ENCODE measurements around the gene PAX6.

Gene PAX6

GRCh38 chr11:31813391-31814175 lies 2.5 kb upstream of the PAX6 start:
- Histone ChIP-seq H3K27ac (no peak overlapping the region), H3K36me3 (replicated peaks) (no peaks in the 10 kb centered on the region), H3K27me3 (replicated peaks) (peaks cover 94% of the 10 kb centered on the region), H3K4me3 (ENCODE audit: low read depth, low read length) (no peak overlapping the region)
- DNase-seq, result no peak
- no peak for TF ChIP-seq CTCF (IDR thresholded peaks at IDR 0.05; ENCODE audit: low read depth, low read length, missing control alignments)
- in situ Hi-C loops (cut with HindIII; ENCODE audit: low pct_ligation_motif_present, low sequenced_read_pairs), result no loop called here

GRCh38 chr11:31812383-31813381 lies 1.6 kb upstream of the PAX6 start:
- no peak overlapping the region for H3K27ac ChIP-seq
- no peaks in the 10 kb centered on the region for H3K36me3 ChIP-seq (replicated peaks)
- H3K4me3 ChIP-seq (ENCODE audit: low read depth, low read length), result peak overlapping the region; percentile 12
- in situ Hi-C loops (cut with HindIII; ENCODE audit: low pct_ligation_motif_present, low sequenced_read_pairs), result no loop called here
- H3K27me3 ChIP-seq (replicated peaks), result peaks cover 94% of the 10 kb centered on the region
- no peak for TF ChIP-seq CTCF (IDR thresholded peaks at IDR 0.05; ENCODE audit: low read depth, low read length, missing control alignments)
- no peak for DNase-seq

DNA sequence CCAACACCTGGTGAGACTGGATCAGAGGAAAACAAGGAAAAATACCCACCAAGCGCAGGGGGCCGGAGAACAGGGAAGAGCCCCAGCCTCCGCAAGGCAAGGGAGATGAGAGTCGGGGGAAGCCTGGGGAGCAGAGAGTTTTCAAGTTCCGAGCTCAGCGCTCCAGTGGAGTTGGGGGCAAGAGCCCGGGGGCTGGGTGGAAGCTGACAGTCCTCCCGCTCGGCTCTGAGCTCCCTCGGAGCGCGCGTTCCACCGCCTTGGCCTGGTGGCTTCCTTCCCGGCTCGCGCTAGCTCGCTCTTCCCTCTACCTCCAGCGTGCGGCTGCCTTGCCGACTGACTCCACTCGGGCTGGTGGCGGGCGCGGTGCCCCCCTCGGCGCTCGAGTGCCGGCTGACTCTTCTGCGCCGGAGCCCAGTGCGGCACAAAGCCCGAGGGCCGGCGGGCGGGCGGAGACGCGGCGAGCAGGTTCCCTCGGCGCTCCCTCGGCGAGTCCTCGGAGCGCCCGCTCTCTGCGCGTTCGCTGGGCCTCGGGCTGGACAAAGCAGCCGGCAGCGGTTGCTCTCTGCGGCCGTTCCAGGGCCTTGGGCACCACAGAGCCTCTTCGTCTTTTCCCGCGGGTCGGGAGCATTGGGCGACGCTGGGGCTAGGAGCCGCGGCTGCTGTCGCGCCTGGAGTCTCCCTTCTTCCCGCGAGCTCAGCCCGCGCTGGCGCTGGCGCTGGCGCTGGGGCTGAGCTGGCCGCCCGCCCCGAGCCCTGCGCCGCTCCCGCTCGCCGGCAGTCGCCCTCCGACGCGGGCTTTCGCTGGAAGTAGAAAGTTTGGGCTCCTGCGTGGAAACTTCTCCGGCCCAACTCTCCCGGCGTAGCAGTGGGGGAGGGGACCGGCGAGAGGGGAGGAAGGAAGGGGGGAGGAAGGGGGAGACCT lies 1.0 kb downstream of the PAX6 start:
- H3K27ac ChIP-seq, result no peak overlapping the region
- no peak for DNase-seq
- in situ Hi-C loops (cut with HindIII; ENCODE audit: low pct_ligation_motif_present, low sequenced_read_pairs), result no loop called here
- peak overlapping the region; percentile 41 for H3K4me3 ChIP-seq (ENCODE audit: low read depth, low read length)
- TF ChIP-seq CTCF (IDR thresholded peaks at IDR 0.05; ENCODE audit: low read depth, low read length, missing control alignments), result no peak
- peaks cover 95% of the 10 kb centered on the region for H3K27me3 ChIP-seq (replicated peaks)
- H3K36me3 ChIP-seq (replicated peaks), result no peaks in the 10 kb centered on the region

- no peaks in the 10 kb centered on the region for H3K36me3 ChIP-seq (replicated peaks)
- H3K4me3 ChIP-seq (ENCODE audit: low read depth, low read length), result peak overlapping the region; percentile 41
- peaks cover 95% of the 10 kb centered on the region for H3K27me3 ChIP-seq (replicated peaks)
- TF ChIP-seq CTCF (IDR thresholded peaks at IDR 0.05; ENCODE audit: low read depth, low read length, missing control alignments), result no peak
- H3K27ac ChIP-seq, result no peak overlapping the region
- in situ Hi-C loops (cut with HindIII; ENCODE audit: low pct_ligation_motif_present, low sequenced_read_pairs), result no loop called here
- no peak for DNase-seq
Measured at GRCh38 chr11:31809541-31809856, 1.6 kb downstream of the PAX6 start.

DNA sequence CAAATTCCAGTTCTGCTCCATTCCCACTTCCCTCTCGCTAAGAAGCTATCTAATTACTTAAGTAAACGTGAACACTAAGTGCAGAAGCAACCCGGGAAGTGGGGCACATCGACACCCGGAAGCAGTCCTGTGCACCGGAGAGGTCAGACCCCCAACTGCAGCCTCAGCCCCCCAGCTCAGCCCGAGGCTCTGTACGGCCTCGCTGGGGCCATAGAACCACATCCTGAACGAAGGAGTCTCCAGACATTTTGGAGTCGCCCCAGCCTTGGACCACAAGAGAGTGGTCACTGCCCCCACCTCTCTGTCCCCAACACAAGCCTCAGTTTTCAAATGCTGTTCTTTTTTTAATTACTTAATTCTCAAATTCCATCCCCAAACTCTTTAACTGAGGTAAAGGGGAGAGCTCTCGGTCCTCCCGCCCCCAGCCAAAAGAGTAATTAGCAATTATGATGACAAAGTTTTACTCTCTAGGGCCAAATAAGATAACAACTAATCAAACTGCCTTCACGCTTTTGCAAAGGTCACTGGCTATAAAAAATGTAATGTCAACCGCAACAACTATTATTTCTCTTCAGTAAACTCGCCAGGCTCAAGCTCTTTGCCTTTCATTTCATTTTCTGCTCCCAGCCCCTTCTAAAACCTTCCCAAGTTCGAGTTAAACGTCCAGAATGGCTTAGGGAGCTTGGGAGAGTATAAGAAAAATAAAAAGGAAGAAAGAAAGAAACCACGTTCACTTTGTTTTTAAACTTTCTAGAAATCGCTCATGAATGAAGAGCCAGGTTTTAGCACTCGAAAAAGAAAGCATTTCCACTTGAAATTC lies 2.2 kb downstream of the PAX6 start:
- no peak for DNase-seq
- peaks cover 95% of the 10 kb centered on the region for H3K27me3 ChIP-seq (replicated peaks)
- in situ Hi-C loops (cut with HindIII; ENCODE audit: low pct_ligation_motif_present, low sequenced_read_pairs), result no loop called here
- H3K36me3 ChIP-seq (replicated peaks), result no peaks in the 10 kb centered on the region
- no peak for TF ChIP-seq CTCF (IDR thresholded peaks at IDR 0.05; ENCODE audit: low read depth, low read length, missing control alignments)
- H3K4me3 ChIP-seq (ENCODE audit: low read depth, low read length), result peak overlapping the region; percentile 15
- H3K27ac ChIP-seq, result no peak overlapping the region

Measured in brain microvascular endothelial cell (primary cell).